ENCODE measurements around the gene TFF3. TPM values are rescaled to one million over a fixed set of nuclear protein-coding genes. Genes with fewer than 3 reads are reported as not detected.

Gene TFF3
- total RNA-seq, 1 donor from 2014 or later, result 1.00 TPM

DNA sequence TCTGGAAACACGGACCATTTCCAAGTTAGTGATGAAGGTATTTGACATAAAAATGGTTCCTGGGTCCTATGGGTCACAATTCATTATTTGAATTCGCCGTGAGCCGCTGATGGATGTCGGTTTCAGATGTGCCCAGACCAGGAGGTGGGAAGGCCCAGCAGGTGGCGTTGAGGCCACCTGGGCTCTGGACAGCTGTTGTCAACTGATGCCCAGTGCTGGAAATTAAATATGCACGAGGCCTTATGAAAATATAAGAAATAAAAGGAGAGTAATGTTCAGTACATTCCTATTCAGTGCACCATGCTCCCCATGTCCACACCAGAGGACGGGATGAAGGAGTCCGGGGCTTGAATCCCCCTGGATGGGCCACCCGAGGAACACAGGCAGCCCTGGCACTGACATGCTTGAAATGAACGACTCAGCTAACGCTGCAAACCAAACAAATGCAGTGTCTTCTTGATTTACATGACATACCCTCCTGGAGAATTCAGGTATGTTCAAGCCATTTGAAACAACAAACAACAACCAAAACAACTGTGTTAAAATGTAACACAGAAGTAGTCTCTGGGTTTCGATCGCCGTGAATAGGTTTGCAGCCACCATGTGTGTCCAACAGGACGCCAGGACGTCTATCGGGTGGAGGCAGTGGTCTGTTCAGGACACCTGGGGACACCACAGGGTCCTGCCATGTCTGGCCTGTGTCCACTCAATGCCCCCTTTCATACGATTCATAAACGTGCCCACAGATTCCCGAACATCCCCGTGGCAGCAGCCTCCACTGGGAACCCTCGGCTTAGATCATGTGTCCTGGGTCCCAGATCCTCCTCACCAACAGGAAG, 6.1 kb downstream of the TFF3 start:
- intact Hi-C loops (cut with DNase I), result no loop called here
- DNase-seq, result no peak

GRCh38 chr21:42308161-42308913, 6.9 kb downstream of the TFF3 start:
- ATAC-seq (ENCODE audit: poor library complexity), result no peak
- DNase-seq, result no peak
- intact Hi-C loops (cut with DNase I), result no loop called here

More for the DNA sequence above, 6.1 kb downstream of the TFF3 start:
- no peak for ATAC-seq (ENCODE audit: poor library complexity)

DNA sequence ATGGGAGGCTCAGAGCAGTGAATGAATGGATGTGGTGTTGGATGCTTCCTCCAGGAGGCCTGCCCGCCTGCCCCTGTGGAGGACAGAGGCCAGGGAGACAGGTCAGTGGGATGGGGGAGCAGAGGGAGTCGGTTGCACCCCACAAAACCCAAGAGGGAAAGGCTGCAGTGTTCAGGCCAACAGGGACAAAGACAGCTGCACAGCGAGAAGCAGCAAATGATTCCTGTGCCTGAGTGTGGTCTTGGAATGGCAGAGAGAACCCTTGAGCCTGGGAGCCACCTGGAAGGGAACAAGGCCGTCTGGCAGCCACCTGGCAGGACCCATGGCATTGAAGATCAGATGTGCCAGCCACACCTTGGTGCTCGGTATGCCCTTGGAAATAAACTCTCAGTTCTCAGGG, 8.1 kb downstream of the TFF3 start:
- DNase-seq, result no peak
- intact Hi-C loops (cut with DNase I), result no loop called here

DNA sequence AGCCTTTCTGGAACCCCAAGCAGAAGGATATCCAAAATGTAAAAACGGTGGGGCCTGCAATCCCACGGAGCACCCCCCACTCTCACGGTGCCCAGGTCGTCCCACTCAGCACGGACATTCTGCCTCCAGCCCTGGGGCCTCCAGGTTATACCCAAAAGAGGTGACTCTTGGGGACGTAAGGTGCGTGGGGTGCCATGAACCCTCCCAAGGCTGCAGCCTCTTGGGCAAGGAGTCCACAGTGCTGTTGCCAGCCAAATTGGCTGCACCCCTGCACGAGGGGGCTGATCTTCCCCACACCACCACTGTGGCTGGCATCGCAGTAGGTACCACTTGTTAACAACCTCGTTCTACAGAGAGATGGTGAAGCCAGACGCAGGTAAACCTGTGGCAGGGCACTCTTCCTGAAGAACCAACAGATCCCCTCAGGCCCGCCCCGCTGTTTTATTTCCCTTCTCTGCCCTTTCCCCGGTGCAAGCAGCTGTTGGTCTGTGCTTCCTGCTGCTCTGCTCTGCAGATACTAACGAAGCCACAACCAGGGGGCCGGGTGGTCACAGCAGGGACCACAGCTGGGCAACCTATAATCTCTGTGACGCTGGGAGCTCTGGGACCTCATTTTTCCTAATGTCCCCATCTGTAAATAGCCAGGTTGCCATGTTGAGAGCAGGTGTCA, 8.7 kb downstream of the TFF3 start:
- ATAC-seq (ENCODE audit: poor library complexity), result no peak
- no peak for DNase-seq
- intact Hi-C loops (cut with DNase I), result no loop called here

More for the DNA sequence above, 8.1 kb downstream of the TFF3 start:
- ATAC-seq (ENCODE audit: poor library complexity), result no peak

DNA sequence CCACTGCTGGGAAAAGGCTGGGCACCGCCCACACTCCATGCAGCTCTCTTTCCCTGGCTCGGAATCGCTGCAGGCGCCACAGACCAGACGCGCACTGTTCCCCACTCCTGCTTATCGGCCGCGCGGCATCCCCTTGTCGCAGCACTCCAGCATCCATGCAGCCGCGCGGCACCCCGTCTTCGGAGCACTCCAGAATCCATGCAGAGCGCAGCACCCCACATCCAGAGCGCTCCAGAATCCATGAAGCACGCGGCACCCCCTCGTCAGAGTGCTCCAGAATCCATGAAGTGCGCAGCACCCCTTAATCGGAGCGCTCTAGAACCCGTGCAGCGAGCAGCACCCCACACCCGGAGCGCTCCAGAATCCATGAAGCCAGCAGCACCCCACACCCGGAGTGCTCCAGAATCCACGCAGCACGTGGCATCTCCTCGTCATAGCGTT, 9.5 kb downstream of the TFF3 start:
- intact Hi-C loops (cut with DNase I), result no loop called here
- DNase-seq, result no peak
- no peak for ATAC-seq (ENCODE audit: poor library complexity)

- peak; percentile 39 for DNase-seq
- intact Hi-C loops (cut with DNase I), result no loop called here
These were observed 10.4 kb downstream of the TFF3 start for GRCh38 chr21:42304556-42305454.

GRCh38 chr21:42303443-42303842, 11.8 kb downstream of the TFF3 start:
- DNase-seq (no peak), ATAC-seq (ENCODE audit: poor library complexity) (no peak)
- intact Hi-C loops (cut with DNase I), result no loop called here

More at GRCh38 chr21:42304556-42305454, 10.4 kb downstream of the TFF3 start:
- no peak for ATAC-seq (ENCODE audit: poor library complexity)

DNA sequence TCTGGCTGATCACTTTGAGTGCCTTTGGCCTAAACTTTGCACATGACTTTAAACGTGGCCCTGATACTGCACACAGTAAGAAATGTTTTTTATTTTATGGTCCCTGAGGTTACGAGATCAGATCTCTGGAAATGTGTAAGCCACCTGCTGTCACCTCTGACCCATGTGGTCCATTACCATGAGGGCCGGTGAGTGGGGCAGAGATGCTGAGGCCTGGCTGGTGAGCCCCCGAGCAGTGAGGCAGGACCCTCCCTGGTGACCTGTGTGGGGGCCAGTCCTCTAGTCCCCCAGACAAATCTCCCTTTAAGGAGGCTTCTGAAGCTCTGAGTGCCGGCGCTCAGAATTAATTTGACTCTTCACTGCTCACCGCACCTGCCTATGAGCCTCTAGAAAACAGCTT, 12.4 kb downstream of the TFF3 start:
- no peak for ATAC-seq (ENCODE audit: poor library complexity)
- intact Hi-C loops (cut with DNase I), result no loop called here
- DNase-seq, result no peak

- no peak for ATAC-seq (ENCODE audit: poor library complexity)
- peak; percentile 26 for DNase-seq
- intact Hi-C loops (cut with DNase I), result no loop called here
These were observed 13.0 kb downstream of the TFF3 start for GRCh38 chr21:42302076-42302650.

DNA sequence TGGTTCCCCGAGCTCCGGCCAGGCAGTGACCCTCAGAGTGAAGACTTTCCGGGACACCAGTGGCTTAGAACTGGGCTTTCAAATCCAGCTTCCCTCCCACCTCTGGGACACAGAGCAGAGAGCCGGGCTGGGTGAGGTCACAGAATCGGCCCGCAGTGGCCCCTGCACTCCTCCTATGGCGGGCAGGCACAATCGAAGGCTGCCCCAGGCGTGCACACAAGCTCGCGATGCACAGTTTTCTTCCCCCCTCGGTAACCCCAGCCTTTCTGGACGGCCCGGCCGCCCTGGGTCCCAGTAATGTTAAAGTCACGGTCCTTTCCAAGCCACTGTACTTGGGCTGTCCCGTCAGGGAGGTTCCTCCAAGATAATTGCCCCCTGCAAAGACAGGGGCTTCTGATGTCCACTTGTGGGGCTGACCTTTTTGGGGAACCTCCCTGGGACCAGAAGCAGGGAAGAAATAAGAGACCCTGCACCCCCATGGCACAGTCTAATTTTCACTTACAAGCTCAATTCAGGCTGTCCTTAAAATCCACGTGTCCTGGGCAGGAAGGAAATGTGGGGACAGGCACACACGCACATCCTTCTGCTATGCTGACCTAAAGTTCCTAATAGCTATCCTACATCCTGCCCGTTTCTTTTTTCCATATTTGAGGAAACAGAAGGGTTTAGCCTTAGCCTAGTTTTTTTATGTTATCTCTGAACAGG, 13.7 kb downstream of the TFF3 start:
- ATAC-seq (ENCODE audit: poor library complexity) (peak; percentile 49), DNase-seq (peak; percentile 27)
- intact Hi-C loops (cut with DNase I), result no loop called here

DNA sequence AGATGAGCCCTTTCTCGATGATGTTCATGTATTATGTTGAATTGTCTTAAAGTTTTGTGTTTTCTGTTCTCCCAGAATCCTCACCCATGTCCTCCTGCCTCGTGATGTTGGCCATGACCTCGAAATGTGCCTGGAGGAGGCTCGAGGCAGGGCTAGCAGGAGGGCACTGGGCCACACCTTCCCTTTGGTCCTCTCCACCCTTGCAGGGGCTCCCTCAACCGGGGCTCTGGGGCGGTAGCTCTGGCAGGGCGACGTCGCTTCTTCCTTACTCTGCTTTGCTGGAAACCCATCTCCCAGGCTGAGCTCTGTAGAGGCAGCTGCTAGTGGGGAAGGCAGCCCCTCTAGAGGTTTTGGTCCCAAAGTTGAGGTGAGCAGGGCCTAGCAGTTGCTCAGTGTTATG, 14.3 kb downstream of the TFF3 start:
- DNase-seq (no peak), ATAC-seq (ENCODE audit: poor library complexity) (no peak)
- intact Hi-C loops (cut with DNase I), result no loop called here

DNA sequence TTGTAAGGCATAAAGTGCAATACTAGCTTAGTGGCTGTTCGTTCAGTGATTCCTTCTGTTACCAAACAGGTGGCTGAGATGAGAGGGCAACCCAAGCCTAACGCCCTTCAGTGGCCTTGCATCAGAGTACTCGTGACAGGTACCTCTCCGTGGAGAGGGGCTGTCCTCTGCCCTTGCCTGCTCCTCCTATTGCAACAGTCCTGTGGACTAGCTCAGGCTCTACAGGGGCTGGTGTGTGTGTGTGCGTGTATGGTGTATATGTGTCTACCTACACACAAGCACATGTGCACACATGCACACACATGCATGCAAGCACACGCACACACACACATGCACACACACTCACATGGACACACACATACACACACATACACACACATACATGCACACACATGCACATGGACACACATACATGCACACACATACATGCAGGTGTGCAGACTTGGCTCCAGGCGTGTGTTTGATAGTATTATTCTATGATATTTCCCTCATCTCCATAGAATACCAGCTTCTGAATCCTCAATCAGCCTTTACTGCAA, 15.1 kb downstream of the TFF3 start:
- ATAC-seq (ENCODE audit: poor library complexity) (peak; percentile 22), DNase-seq (no peak)
- intact Hi-C loops (cut with DNase I), result no loop called here

GRCh38 chr21:42299324-42300044, 15.7 kb downstream of the TFF3 start:
- peak; percentile 76 for DNase-seq
- intact Hi-C loops (cut with DNase I), result no loop called here
- peak; percentile 31 for ATAC-seq (ENCODE audit: poor library complexity)

DNA sequence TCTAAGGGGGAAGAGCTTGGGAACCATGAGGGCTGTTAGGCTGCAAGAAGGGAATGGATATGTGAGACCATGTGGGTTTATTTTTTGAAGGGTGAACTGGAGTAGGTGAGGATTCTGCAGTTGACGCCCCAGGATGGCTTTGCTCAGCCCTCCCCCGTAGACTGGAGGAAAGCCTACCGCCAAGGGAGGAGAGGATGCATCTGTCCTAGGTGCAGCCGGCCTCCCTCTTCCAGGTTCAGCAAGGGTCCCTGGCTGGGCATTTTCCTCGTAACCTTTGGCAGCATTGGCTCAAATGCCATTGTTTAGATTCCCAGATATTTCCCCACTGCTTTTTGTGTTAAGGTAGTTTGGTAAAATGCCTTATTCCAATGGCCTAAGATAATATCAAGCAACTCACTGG, 16.6 kb downstream of the TFF3 start:
- DNase-seq, result peak; percentile 30
- ATAC-seq (ENCODE audit: poor library complexity), result no peak
- intact Hi-C loops (cut with DNase I), result no loop called here

DNA sequence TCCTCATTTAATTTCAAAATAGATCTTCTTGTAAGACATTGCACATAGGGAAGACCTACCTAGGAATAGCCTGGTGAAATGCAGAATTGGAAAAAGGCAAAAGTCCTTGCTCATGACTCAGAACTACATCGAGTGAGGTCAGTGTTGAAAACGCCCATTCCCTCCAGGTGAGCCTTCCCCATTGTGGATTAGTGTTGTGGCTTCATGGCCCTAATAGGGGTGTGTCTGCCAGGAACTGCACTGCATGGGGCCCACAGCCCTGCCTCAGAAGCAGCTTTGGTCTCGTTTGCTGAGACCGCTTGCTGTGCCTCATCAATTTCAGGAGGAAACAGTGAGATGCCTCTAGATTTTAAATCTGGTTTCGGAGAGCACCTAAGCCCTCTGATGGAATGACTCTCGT, 17.0 kb downstream of the TFF3 start:
- no peak for ATAC-seq (ENCODE audit: poor library complexity)
- intact Hi-C loops (cut with DNase I), result no loop called here
- no peak for DNase-seq

DNA sequence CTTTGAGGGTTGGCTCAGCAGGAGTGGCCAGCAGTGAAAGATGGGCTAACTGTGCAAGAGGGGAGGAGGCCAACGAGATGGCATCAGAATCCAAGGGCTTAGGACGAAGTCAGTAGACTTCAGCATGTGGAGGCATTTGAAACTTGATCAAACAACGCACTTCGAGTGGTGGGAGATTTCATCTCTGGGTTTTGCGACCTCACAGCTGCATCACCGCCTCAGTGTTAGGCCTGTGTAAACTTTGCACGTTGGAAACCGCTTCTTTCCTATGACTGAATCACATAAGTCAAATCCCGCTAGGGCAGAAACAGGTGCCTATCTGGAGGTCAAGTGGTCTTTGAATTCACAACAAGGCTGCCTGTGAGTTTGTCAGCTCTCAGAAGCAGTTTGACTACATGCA, 17.8 kb downstream of the TFF3 start:
- intact Hi-C loops (cut with DNase I), result no loop called here
- DNase-seq (no peak), ATAC-seq (ENCODE audit: poor library complexity) (no peak)

GRCh38 chr21:42296501-42296900, 18.7 kb downstream of the TFF3 start:
- ATAC-seq (ENCODE audit: poor library complexity), result no peak
- DNase-seq, result no peak
- intact Hi-C loops (cut with DNase I), result no loop called here
